Measurements from ENCODE around the gene FAM20A. TPM values are rescaled to one million over a fixed set of nuclear protein-coding genes. Genes with fewer than 3 reads are reported as not detected.
A peak's percentile ranks its signal among the peaks of the same experiment; 100 is the strongest.

Gene FAM20A
- total RNA-seq, 1 experiment from 2014 or later, result not detected

GRCh38 chr17:68577497-68577821 lies 23.7 kb downstream of the FAM20A start (continued):
- no peak for TF ChIP-seq POLR2A (IDR thresholded peaks at IDR 0.05; ENCODE audit: borderline replicate concordance, extremely low read depth, insufficient read depth, insufficient read length)

- no peak overlapping the region for H3K4me3 ChIP-seq (replicated peaks in 1 of 2; ENCODE audit: low read depth in 1 of 2, low read length in 2 of 2)
- BruUV-seq (replicated peaks), result no TSS peak
- H3K79me2 ChIP-seq (ENCODE audit: insufficient read depth, low read length), result no peaks in the 10 kb centered on the region
- TF ChIP-seq TCF7L2 (IDR thresholded peaks at IDR 0.05; ENCODE audit: borderline replicate concordance, extremely low read depth, insufficient read depth, insufficient read length) (no peak), REST (IDR thresholded peaks at IDR 0.05; ENCODE audit: low read depth) (no peak), ZNF274 (IDR thresholded peaks at IDR 0.05; ENCODE audit: low read depth, low read length) (no peak), ZFX (IDR thresholded peaks at IDR 0.05) (no peak), SP1 (IDR thresholded peaks at IDR 0.05; ENCODE audit: low read depth) (no peak), EZH2 (IDR thresholded peaks at IDR 0.05) (no peak), JUND (IDR thresholded peaks at IDR 0.05) (no peak), YY1 (IDR thresholded peaks at IDR 0.05; ENCODE audit: extremely low read depth, insufficient replicate concordance, low read depth, low read length) (no peak), SRF (IDR thresholded peaks at IDR 0.05; ENCODE audit: low read depth) (no peak), ELF1 (IDR thresholded peaks at IDR 0.05; ENCODE audit: borderline replicate concordance, low read depth) (no peak), FOSL1 (IDR thresholded peaks at IDR 0.05; ENCODE audit: low read depth) (no peak)
- TF ChIP-seq, protein P1, sequence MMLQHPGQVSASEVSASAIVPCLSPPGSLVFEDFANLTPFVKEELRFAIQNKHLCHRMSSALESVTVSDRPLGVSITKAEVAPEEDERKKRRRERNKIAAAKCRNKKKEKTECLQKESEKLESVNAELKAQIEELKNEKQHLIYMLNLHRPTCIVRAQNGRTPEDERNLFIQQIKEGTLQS (IDR thresholded peaks at IDR 0.05), result no peak
- TF ChIP-seq, protein P2, sequence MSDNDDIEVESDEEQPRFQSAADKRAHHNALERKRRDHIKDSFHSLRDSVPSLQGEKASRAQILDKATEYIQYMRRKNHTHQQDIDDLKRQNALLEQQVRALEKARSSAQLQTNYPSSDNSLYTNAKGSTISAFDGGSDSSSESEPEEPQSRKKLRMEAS (IDR thresholded peaks at IDR 0.05), result no peak
- TF ChIP-seq, protein P3, sequence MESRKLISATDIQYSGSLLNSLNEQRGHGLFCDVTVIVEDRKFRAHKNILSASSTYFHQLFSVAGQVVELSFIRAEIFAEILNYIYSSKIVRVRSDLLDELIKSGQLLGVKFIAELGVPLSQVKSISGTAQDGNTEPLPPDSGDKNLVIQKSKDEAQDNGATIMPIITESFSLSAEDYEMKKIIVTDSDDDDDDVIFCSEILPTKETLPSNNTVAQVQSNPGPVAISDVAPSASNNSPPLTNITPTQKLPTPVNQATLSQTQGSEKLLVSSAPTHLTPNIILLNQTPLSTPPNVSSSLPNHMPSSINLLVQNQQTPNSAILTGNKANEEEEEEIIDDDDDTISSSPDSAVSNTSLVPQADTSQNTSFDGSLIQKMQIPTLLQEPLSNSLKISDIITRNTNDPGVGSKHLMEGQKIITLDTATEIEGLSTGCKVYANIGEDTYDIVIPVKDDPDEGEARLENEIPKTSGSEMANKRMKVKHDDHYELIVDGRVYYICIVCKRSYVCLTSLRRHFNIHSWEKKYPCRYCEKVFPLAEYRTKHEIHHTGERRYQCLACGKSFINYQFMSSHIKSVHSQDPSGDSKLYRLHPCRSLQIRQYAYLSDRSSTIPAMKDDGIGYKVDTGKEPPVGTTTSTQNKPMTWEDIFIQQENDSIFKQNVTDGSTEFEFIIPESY (IDR thresholded peaks at IDR 0.05; ENCODE audit: extremely low read depth, insufficient replicate concordance, low read length), result no peak
- no peak overlapping the region for H3K9ac ChIP-seq (ENCODE audit: low read length)
- ChIA-PET POLR2A (no interaction called here), CTCF (interaction anchor here (1.0 kb wide), 1 partner anchor 35 kb away, joined by 3 read pairs; no protein-coding TSS in a partner anchor), RAD21 (ENCODE audit: low non-redundant PET in 1 of 2, low total read pairs in 2 of 2, uncharacterized antibody in 2 of 2, unreplicated experiment in 2 of 2) (no interaction called here)
- H3K9me2 ChIP-seq (ENCODE audit: insufficient read depth), result no peaks in the 10 kb centered on the region
- no peak overlapping the region for H3K27ac ChIP-seq (ENCODE audit: low read depth, low read length)
- H3K9me3 ChIP-seq (ENCODE audit: control insufficient read depth in 1 of 2, insufficient read depth in 1 of 2, low read depth in 1 of 2, low read length in 2 of 2), result no peaks in the 10 kb centered on the region
- peak; percentile 55; the same call in 1 of the 2 replicates for ATAC-seq
- no peaks in the 10 kb centered on the region for H3K36me3 ChIP-seq (ENCODE audit: control insufficient read depth in 1 of 2, insufficient read depth in 2 of 2, low read length in 2 of 2)
- no peak overlapping the region for H3K4me2 ChIP-seq (ENCODE audit: low read length)
- no peak overlapping the region for H2AFZ ChIP-seq (ENCODE audit: low read depth, low read length, poor library complexity, severe bottlenecking)
- no peaks in the 10 kb centered on the region for H4K20me1 ChIP-seq (ENCODE audit: insufficient read depth)
- intact Hi-C loops (cut with micrococcal nuclease), result no loop called here
- DNase-seq (ENCODE audit: low read depth, low spot score), result no peak
- H3K4me1 ChIP-seq (ENCODE audit: control insufficient read depth in 1 of 2, insufficient read depth in 2 of 2, low read length in 2 of 2), result no peaks in the 10 kb centered on the region
- H3K27me3 ChIP-seq (ENCODE audit: insufficient read depth, low read length), result no peaks in the 10 kb centered on the region
Measured at GRCh38 chr17:68576811-68577496, 24.2 kb downstream of the FAM20A start.

Measured in HCT116 (cell line).